SK-N-SH (cell line): ENCODE data around the gene FAM184A. TPM values are rescaled to one million over a fixed set of nuclear protein-coding genes. Genes with fewer than 3 reads are reported as not detected.

Source experiments
- CTCF ChIA-PET: fragments of 300-600, 350-600 bp; formaldehyde crosslinking; extraction: SDS; loops from one replicate; lab custom pipeline; 2021; lab: Yijun Ruan, JAX
- POLR2A ChIA-PET: fragments of 350-600 bp; sonication (Branson Sonifier 250); formaldehyde crosslinking; extraction: SDS; loops from one replicate; lab custom pipeline; 2020; ENCODE audit warnings: antibody characterized with exemption, inconsistent platforms; lab: Yijun Ruan, JAX
- DNase-seq: peaks from one replicate; pipeline ENCODE4 v3.0.0; 2012
- H2AFZ ChIP-seq: fragments of 200-600 bp; sonication (generic); 2 replicates; pipeline ENCODE4 v1.8.1; 2016; ENCODE audit warnings: antibody characterized with exemption, mild to moderate bottlenecking, low read depth
- H3F3A ChIP-seq: fragments of 200-600 bp; sonication (generic); replicated peaks from 2 replicates; pipeline ENCODE3; 2016; ENCODE audit warnings: antibody characterized with exemption, mild to moderate bottlenecking; ENCODE audit not compliant: insufficient read depth
- H3K27ac ChIP-seq, 2 experiments: fragments of 200-500 bp in 1 of 2; fragments of 200-600 bp in 1 of 2; sonication (Bioruptor generic) in 1 of 2; sonication (generic), shearing (Covaris generic) in 1 of 2; 2 replicates each; pipeline versions ENCODE4 v1.5.1 to v1.6.1; 2014 to 2016; ENCODE audit warnings: low read depth in 2 of 2, inconsistent platforms in 1 of 2, low read length in 1 of 2, mild to moderate bottlenecking in 1 of 2, mixed read lengths in 1 of 2
- H3K27me3 ChIP-seq: fragments of 200-600 bp; sonication (generic), shearing (Covaris generic); 2 replicates; pipeline ENCODE4 v1.6.1; 2016; ENCODE audit warnings: mixed run types; ENCODE audit not compliant: insufficient read depth
- H3K36me3 ChIP-seq, 2 experiments: fragments of 200-500 bp in 1 of 2; fragments of 200-600 bp in 1 of 2; sonication (Bioruptor generic) in 1 of 2; sonication (generic) in 1 of 2; replicated peaks in 1 of 2; 2 replicates each; pipeline versions ENCODE3 to v1.5.1; 2014 to 2016; ENCODE audit warnings: low read length in 1 of 2, mild to moderate bottlenecking in 1 of 2; ENCODE audit not compliant: insufficient read depth in 2 of 2, control insufficient read depth in 1 of 2
- H3K4me1 ChIP-seq, 2 experiments: fragments of 200-500 bp in 1 of 2; fragments of 200-600 bp in 1 of 2; sonication (Bioruptor generic) in 1 of 2; sonication (generic), shearing (Covaris generic) in 1 of 2; 2 replicates each; pipeline versions ENCODE4 v1.5.1 to v1.6.1; 2014 to 2016; ENCODE audit warnings: low read depth in 1 of 2, low read length in 1 of 2, mixed run types in 1 of 2; ENCODE audit not compliant: insufficient read depth in 2 of 2, control insufficient read depth in 1 of 2
- H3K4me2 ChIP-seq: fragments of 200-600 bp; sonication (generic), shearing (Covaris generic); 2 replicates; pipeline ENCODE4 v1.6.1; 2017; ENCODE audit warnings: mixed run types
- H3K4me3 ChIP-seq, 2 experiments: fragments of 200-500 bp in 1 of 2; fragments of 200-600 bp in 1 of 2; sonication (Bioruptor generic) in 1 of 2; sonication (generic), shearing (Covaris generic) in 1 of 2; 2 replicates each; pipeline versions ENCODE4 v1.5.1 to v1.8.1; 2014 to 2016; ENCODE audit warnings: low read depth in 2 of 2, inconsistent platforms in 1 of 2, low read length in 1 of 2, mild to moderate bottlenecking in 1 of 2, mixed read lengths in 1 of 2, moderate library complexity in 1 of 2
- H3K79me2 ChIP-seq: fragments of 200-600 bp; sonication (generic); 2 replicates; pipeline ENCODE4 v1.8.1; 2017; ENCODE audit warnings: mild to moderate bottlenecking; ENCODE audit not compliant: insufficient read depth
- H3K9ac ChIP-seq: fragments of 200-600 bp; sonication (generic); 2 replicates; pipeline ENCODE4 v1.6.1; 2017; ENCODE audit warnings: mixed run types
- H3K9me2 ChIP-seq: fragments of 200-600 bp; sonication (generic); 2 replicates; pipeline ENCODE4 v1.6.1; 2017; ENCODE audit warnings: mixed run types
- H3K9me3 ChIP-seq: fragments of 200-600 bp; sonication (generic); 2 replicates; pipeline ENCODE4 v1.6.1; 2017; ENCODE audit warnings: mixed run types, mild to moderate bottlenecking, moderate library complexity
- H4K20me1 ChIP-seq: fragments of 200-600 bp; sonication (generic); 2 replicates; pipeline ENCODE4 v1.6.1; 2017; ENCODE audit warnings: mild to moderate bottlenecking, mixed run types; ENCODE audit not compliant: insufficient read depth
- CTCF ChIP-seq: fragments of 200-600 bp; sonication (generic); IDR thresholded peaks from 2 replicates; pipeline ENCODE4 v1.6.1; 2017; ENCODE audit warnings: antibody characterized with exemption, mild to moderate bottlenecking, moderate library complexity
- ELF1 ChIP-seq: IDR thresholded peaks from 2 replicates; pipeline ENCODE4 v1.4.0; 2012
- EZH2phosphoT487 ChIP-seq: fragments of 200-600 bp; sonication (generic); IDR thresholded peaks from 2 replicates; pipeline ENCODE4 v1.6.1; 2017; ENCODE audit warnings: low read depth, mixed run types, mild to moderate bottlenecking, antibody characterized with exemption, moderate library complexity, borderline replicate concordance
- FOXM1 ChIP-seq: IDR thresholded peaks from 2 replicates; pipeline ENCODE4 v1.4.0; 2012; ENCODE audit warnings: low read depth, mild to moderate bottlenecking
- GABPA ChIP-seq: IDR thresholded peaks from 2 replicates; pipeline ENCODE4 v1.4.0; 2012; ENCODE audit warnings: low read depth, mild to moderate bottlenecking
- JUND ChIP-seq: IDR thresholded peaks from 2 replicates; pipeline ENCODE4 v1.4.0; 2012
- MAX ChIP-seq: IDR thresholded peaks from 2 replicates; pipeline ENCODE4 v1.4.0; 2012; ENCODE audit warnings: low read depth
- MEF2A ChIP-seq: IDR thresholded peaks from 2 replicates; pipeline ENCODE4 v1.4.0; 2012; ENCODE audit warnings: low read depth, borderline replicate concordance
- MXI1 ChIP-seq: IDR thresholded peaks from 2 replicates; pipeline ENCODE4 v1.6.1; 2012; ENCODE audit warnings: mild to moderate bottlenecking, low read depth, low read length, improper control_type of control experiment
- NFIC ChIP-seq: IDR thresholded peaks from 2 replicates; pipeline ENCODE4 v1.4.0; 2012; ENCODE audit warnings: borderline replicate concordance
- NRF1 ChIP-seq: IDR thresholded peaks from 2 replicates; pipeline ENCODE4 v1.6.1; 2012; ENCODE audit warnings: low read depth, mild to moderate bottlenecking, low read length
- RCOR1 ChIP-seq: fragments of 150-350 bp; IDR thresholded peaks from 2 replicates; pipeline ENCODE4 v1.6.1; 2017; ENCODE audit warnings: antibody characterized with exemption, low read length
- RFX5 ChIP-seq: IDR thresholded peaks from 2 replicates; pipeline ENCODE4 v1.6.1; 2012; ENCODE audit warnings: mild to moderate bottlenecking, improper control_type of control experiment, low read length
- SIN3A ChIP-seq: IDR thresholded peaks from 2 replicates; pipeline ENCODE4 v1.6.1; 2012; ENCODE audit warnings: low read depth, mild to moderate bottlenecking, low read length, moderate library complexity, borderline replicate concordance
- TCF12 ChIP-seq: IDR thresholded peaks from 2 replicates; pipeline ENCODE4 v1.4.0; 2012
- USF2 ChIP-seq: fragments of 150-350 bp; IDR thresholded peaks from 2 replicates; pipeline ENCODE4 v1.6.1; 2017; ENCODE audit warnings: antibody characterized with exemption, low read length, low read depth, borderline replicate concordance
- YY1 ChIP-seq: IDR thresholded peaks from 2 replicates; pipeline ENCODE4 v1.4.0; 2012; ENCODE audit warnings: low read depth, mild to moderate bottlenecking
- ZBTB33 ChIP-seq: IDR thresholded peaks from 2 replicates; pipeline ENCODE4 v1.4.0; 2012; ENCODE audit warnings: low read depth, borderline replicate concordance
- WGBS: methylation state at CpG from one replicate; pipeline ENCODE4 v1.1.6; 2017; ENCODE audit warnings: low lambda C conversion rate; 5-methylcytosine and 5-hydroxymethylcytosine counted together
- polyA plus RNA-seq, 3 experiments: library from polyadenylated mRNA; depleted of rRNA; stranded (reverse); fragments of >200 nt; gene quantifications; 2 replicates each; pipeline ENCODE4 v1.2.3, GENCODE V29; 2012
- TF ChIP-seq, protein P1 (sequence below): fragments of 150-350 bp; IDR thresholded peaks from 2 replicates; pipeline ENCODE4 v1.6.1; 2016; ENCODE audit warnings: mild to moderate bottlenecking, low read depth, low read length
- TF ChIP-seq, protein P2 (sequence below): IDR thresholded peaks from 2 replicates; pipeline ENCODE4 v1.6.1; 2012; ENCODE audit warnings: mild to moderate bottlenecking, low read depth, low read length, moderate library complexity

FAM184A gene
- polyA plus RNA-seq, 1 of the 3 experiments (the other 2 are of a cell fraction): 0.38 TPM

DNA sequence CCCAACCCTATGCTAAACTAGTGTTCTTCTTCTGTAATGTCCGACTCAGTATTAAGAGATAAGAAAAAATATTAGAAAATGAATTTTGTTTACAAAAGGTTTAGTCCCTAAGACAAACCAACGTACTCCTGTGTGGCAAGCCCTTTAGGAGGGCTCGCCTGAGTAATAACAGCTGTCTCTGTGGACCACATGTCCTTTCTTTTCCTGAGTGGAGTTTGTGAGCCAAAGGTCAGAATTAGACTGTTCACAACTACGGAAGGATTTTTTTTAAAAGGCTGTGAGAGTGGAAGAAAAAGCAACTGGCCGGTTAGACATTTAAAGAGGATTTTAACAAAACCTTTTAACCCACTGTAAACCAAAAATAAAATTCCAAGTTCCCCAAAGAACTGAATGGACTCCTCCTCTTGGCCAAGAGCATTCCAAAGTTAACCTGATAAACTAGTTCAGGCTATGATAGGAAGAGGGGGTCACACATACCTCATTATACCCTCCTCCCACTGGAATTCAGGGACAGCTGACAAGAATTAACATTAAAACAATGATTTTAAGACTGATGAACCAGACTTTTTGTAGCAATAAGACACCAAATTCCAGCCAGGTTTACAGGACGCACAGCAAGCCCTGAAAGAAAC lies 43.5 kb downstream of the FAM184A start:
- H3K9me3 ChIP-seq: no peaks in the 10 kb centered on the region
- no peak overlapping the region for H3K9ac ChIP-seq
- no peaks in the 10 kb centered on the region for H4K20me1 ChIP-seq
- ChIA-PET POLR2A (no interaction called here), CTCF (no interaction called here)
- H3K36me3 ChIP-seq: no peaks in the 10 kb centered on the region
- WGBS: 68% methylated on average over 6 of the region's 6 CpGs
- no peaks in the 10 kb centered on the region for H3K27me3 ChIP-seq
- TF ChIP-seq RFX5: no peak
- TF ChIP-seq ZBTB33: no peak
- TF ChIP-seq SIN3A: no peak
- no peak for TF ChIP-seq RCOR1
- TF ChIP-seq NFIC: no peak
- TF ChIP-seq MEF2A: no peak
- no peak for TF ChIP-seq CTCF
- no peak for TF ChIP-seq ELF1
- no peak for TF ChIP-seq GABPA
- TF ChIP-seq, protein P1, sequence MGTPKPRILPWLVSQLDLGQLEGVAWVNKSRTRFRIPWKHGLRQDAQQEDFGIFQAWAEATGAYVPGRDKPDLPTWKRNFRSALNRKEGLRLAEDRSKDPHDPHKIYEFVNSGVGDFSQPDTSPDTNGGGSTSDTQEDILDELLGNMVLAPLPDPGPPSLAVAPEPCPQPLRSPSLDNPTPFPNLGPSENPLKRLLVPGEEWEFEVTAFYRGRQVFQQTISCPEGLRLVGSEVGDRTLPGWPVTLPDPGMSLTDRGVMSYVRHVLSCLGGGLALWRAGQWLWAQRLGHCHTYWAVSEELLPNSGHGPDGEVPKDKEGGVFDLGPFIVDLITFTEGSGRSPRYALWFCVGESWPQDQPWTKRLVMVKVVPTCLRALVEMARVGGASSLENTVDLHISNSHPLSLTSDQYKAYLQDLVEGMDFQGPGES: no peak
- TF ChIP-seq, protein P2, sequence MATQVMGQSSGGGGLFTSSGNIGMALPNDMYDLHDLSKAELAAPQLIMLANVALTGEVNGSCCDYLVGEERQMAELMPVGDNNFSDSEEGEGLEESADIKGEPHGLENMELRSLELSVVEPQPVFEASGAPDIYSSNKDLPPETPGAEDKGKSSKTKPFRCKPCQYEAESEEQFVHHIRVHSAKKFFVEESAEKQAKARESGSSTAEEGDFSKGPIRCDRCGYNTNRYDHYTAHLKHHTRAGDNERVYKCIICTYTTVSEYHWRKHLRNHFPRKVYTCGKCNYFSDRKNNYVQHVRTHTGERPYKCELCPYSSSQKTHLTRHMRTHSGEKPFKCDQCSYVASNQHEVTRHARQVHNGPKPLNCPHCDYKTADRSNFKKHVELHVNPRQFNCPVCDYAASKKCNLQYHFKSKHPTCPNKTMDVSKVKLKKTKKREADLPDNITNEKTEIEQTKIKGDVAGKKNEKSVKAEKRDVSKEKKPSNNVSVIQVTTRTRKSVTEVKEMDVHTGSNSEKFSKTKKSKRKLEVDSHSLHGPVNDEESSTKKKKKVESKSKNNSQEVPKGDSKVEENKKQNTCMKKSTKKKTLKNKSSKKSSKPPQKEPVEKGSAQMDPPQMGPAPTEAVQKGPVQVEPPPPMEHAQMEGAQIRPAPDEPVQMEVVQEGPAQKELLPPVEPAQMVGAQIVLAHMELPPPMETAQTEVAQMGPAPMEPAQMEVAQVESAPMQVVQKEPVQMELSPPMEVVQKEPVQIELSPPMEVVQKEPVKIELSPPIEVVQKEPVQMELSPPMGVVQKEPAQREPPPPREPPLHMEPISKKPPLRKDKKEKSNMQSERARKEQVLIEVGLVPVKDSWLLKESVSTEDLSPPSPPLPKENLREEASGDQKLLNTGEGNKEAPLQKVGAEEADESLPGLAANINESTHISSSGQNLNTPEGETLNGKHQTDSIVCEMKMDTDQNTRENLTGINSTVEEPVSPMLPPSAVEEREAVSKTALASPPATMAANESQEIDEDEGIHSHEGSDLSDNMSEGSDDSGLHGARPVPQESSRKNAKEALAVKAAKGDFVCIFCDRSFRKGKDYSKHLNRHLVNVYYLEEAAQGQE: no peak
- TF ChIP-seq USF2: no peak
- no peak for TF ChIP-seq EZH2phosphoT487
- TF ChIP-seq JUND: no peak
- no peak for TF ChIP-seq MXI1
- TF ChIP-seq YY1: no peak
- no peak for TF ChIP-seq MAX
- no peak for TF ChIP-seq TCF12
- TF ChIP-seq NRF1: no peak
- no peak for TF ChIP-seq FOXM1
- no peak overlapping the region for H3K4me3 ChIP-seq
- no peaks in the 10 kb centered on the region for H3K9me2 ChIP-seq
- no peak overlapping the region for H2AFZ ChIP-seq
- no peaks in the 10 kb centered on the region for H3K79me2 ChIP-seq
- H3K4me1 ChIP-seq: no peaks in the 10 kb centered on the region; a peak in 1 of 4 replicates
- DNase-seq: no peak
- H3K4me2 ChIP-seq: no peak overlapping the region
- H3F3A ChIP-seq: no peaks in the 10 kb centered on the region
- H3K27ac ChIP-seq: no peak overlapping the region
